H1 (cell line): ENCODE measurements around the gene POLR1H. TPM values are rescaled to one million over a fixed set of nuclear protein-coding genes. Genes with fewer than 3 reads are reported as not detected.
A peak's percentile ranks its signal among the peaks of the same experiment; 100 is the strongest.

Experiments
- BCL11A ChIP-seq, 2 experiments: IDR thresholded peaks; one replicate each; pipeline ENCODE4 v1.6.1; 2011; ENCODE audit warnings: low read depth in 2 of 2, low read length in 2 of 2, mild to moderate bottlenecking in 2 of 2
- BRCA1 ChIP-seq: IDR thresholded peaks from 2 replicates; pipeline ENCODE4 v1.6.1; 2012; ENCODE audit warnings: low read depth, low read length, improper control_type of control experiment
- CREB1 ChIP-seq: IDR thresholded peaks from 2 replicates; pipeline ENCODE4 v1.6.1; 2012; ENCODE audit warnings: inconsistent platforms
- E2F6 ChIP-seq: IDR thresholded peaks from 2 replicates; pipeline ENCODE4 v1.6.1; 2012; ENCODE audit warnings: inconsistent platforms
- HDAC2 ChIP-seq, 2 experiments: fragments of 300-600 bp in 1 of 2; sonication (generic) in 1 of 2; IDR thresholded peaks; 2 replicates each; pipeline ENCODE4 v1.6.1; 2011 to 2012; ENCODE audit warnings: low read depth in 2 of 2, low read length in 2 of 2, mild to moderate bottlenecking in 2 of 2, moderate library complexity in 2 of 2, borderline replicate concordance in 1 of 2, inconsistent platforms in 1 of 2
- HDAC6 ChIP-seq: IDR thresholded peaks from one replicate; pipeline ENCODE4 v1.7.1; 2012; ENCODE audit warnings: low read depth, mild to moderate bottlenecking, inconsistent platforms, low read length, moderate library complexity
- JUND ChIP-seq: IDR thresholded peaks from 2 replicates; pipeline ENCODE4 v1.6.1; 2011; ENCODE audit warnings: mild to moderate bottlenecking, improper control_type of control experiment, low read length
- KDM5A ChIP-seq: fragments of 200-600 bp; IDR thresholded peaks from 2 replicates; pipeline ENCODE4 v1.7.1; 2012; ENCODE audit warnings: mild to moderate bottlenecking, low read length, inconsistent platforms, mixed read lengths
- RBBP5 ChIP-seq: IDR thresholded peaks from 2 replicates; pipeline ENCODE4 v1.7.1; 2012; ENCODE audit warnings: low read depth, mild to moderate bottlenecking, inconsistent platforms, low read length, moderate library complexity, borderline replicate concordance
- SP2 ChIP-seq: IDR thresholded peaks from 2 replicates; pipeline ENCODE4 v1.6.1; 2012; ENCODE audit warnings: mild to moderate bottlenecking, low read length, inconsistent platforms
- SUZ12 ChIP-seq: fragments of 200-600 bp; sonication (generic); IDR thresholded peaks from 2 replicates; pipeline ENCODE4 v1.6.1; 2012; ENCODE audit warnings: mild to moderate bottlenecking, inconsistent platforms, low read length, moderate library complexity, mixed read lengths
- TCF12 ChIP-seq: IDR thresholded peaks from 2 replicates; pipeline ENCODE4 v1.6.1; 2011; ENCODE audit warnings: low read depth, mild to moderate bottlenecking, low read length
- YY1 ChIP-seq: IDR thresholded peaks from 2 replicates; pipeline ENCODE4 v1.6.1; 2011; ENCODE audit warnings: low read depth, mild to moderate bottlenecking, low read length
- polyA plus RNA-seq, 7 experiments: library from polyadenylated mRNA; depleted of rRNA in 3 of 7; stranded (reverse) in 5 of 7; unstranded in 2 of 7; fragments of >200 nt in 5 of 7; fragments of 200-250 nt in 2 of 7; gene quantifications; 1 replicate in 5 of 7; 2 replicates in 1 of 7; 4 replicates in 1 of 7; pipeline versions ENCODE4 v1.2.1 to v1.2.3, GENCODE V29; 2011 to 2013; ENCODE audit warnings: missing spikeins in 2 of 7, mixed read lengths in 2 of 7
- total RNA-seq: library from RNA; stranded (reverse); fragmentation: NEBNext Ultra II Directional; extraction: Animal tissue kit (Norgen Biotek cat#: 25700); gene quantifications from 2 replicates; pipeline ENCODE4 v1.2.1, GENCODE V29; 2021

POLR1H gene
- total and polyA plus RNA-seq, 2 of the 8 experiments (the other 6 are each of a cell fraction or from before 2014, with no cell fraction given), result 31.5 to 82.2 TPM

GRCh38 chr6:30075094-30075789, 14.2 kb downstream of the POLR1H start, which contains the start of gene RNF39 (continued):
- TF ChIP-seq BCL11A (IDR thresholded peaks at IDR 0.05; ENCODE audit: low read depth in 2 of 2, low read length in 2 of 2) (no peak), YY1 (no peak), BRCA1 (no peak), E2F6 (peak; percentile 87), SUZ12 (peak; percentile 67; the same call in 1 of the 2 replicates), SP2 (no peak), TCF12 (no peak), KDM5A (no peak), RBBP5 (no peak; the same call in 1 of the 2 replicates), HDAC2 (IDR thresholded peaks at IDR 0.05; ENCODE audit: borderline replicate concordance in 1 of 2, low read depth in 2 of 2, low read length in 2 of 2) (no peak), CREB1 (no peak), JUND (no peak), HDAC6 (no peak)
